ENCODE measurements around the gene REPS1. TPM values are rescaled to one million over a fixed set of nuclear protein-coding genes. Genes with fewer than 3 reads are reported as not detected.
"Not testable (repeated sequence)": the region's sequence is repeated elsewhere in the genome, so short reads cannot be mapped to it uniquely, and the experiment has no call there.

REPS1 gene
- polyA plus RNA-seq, 3 donors = 60.4 to 71.0 (median 68.5) TPM

DNA sequence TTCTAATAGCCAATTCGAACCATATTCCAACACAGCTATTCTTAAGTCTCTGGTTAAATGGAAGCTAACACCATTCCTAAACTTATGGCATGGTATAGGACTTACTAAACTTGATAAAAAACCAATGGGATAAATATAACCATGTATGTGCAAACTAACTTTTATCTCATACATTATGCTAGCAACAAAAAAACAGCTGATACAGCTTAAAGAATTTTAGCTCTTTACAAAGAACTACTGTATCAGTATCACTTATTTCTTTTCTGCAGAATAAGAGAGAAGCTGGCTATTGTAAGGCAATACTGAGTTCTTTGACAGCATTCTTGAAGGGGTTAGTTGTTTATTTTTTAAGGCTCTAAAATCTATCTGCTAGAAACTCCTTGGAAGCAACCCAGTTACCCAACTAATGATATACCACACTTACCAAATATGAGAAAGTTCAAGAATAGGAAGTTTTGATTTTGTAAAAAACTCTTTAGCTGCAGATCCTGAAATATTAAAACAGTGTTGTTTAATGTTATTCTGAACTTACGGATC is 44.9 kb downstream of the REPS1 start:
- DNase-seq = no peak

DNA sequence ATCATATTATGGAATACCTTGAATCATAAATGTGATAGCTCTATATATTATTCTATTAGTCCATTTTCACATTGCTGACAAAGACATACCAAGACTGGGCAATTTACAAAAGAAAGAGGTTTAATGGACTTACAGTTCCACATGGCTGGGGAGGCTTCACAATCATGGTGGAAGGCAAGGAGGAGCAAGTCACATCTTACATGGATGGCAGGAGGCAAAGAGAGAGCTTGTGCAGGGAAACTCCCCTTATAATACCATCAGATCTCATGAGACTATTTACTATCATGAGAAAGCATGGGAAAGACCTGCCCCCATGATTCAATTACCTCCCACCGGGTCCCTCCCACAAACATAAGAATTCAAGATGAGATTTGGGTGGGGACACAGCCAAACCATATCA is 51.2 kb downstream of the REPS1 start:
- DNase-seq = not testable (repeated sequence)

DNA sequence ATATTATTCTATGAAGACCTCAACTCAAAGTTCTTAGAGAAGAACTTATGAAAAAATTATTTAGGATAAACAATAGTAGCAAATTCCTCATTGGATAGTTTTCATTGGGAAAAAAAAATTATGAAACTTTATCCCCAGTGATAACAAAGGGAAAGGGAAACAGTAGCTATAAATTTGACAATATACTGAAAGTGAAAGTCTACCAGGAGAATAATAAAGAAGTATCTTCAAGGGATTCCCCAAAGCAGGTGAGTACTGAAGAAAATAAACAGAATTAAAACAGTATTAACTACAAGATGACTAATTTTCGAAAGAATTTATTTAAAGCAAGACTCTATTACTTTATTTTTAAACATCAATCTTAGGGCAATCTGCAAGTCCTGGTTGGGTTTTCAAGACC is 56.4 kb downstream of the REPS1 start:
- no peak for DNase-seq

DNA sequence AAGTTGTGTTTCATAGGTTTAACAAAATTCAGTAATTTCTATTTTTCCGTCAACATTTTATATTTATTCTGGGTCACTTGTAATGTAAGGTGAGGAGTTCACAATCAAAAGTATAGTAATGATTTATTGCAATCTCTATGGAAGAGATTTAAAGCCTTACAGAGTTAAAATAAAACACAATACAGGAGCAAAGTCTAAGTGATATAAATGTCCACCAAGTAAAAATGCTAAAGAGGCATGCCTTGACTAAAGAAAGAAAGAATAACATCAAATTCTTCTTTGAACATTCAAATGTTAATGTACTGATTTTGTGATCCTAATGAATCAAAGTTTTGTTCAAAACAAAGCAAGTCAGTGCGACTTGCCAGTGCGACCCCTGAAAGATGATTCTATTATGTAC is 61.5 kb downstream of the REPS1 start:
- DNase-seq = no peak

DNA sequence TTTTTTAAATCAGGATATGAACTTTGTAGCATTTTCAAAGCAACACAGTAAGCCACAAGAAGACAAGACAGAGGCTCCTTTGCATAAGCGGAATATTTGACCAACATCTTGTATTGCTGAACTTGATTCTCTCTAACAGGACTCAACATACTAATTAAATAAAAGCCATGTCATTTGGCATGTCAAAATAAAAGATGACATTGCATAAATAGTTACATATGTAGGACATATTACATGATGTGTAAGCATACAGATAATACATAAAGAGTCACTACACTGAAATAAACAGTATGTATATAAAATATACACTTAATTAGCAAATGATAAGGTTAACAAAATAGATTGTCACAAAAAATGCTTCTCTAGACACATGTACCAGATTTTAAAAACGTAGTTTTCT is 62.2 kb downstream of the REPS1 start:
- DNase-seq = no peak

DNA sequence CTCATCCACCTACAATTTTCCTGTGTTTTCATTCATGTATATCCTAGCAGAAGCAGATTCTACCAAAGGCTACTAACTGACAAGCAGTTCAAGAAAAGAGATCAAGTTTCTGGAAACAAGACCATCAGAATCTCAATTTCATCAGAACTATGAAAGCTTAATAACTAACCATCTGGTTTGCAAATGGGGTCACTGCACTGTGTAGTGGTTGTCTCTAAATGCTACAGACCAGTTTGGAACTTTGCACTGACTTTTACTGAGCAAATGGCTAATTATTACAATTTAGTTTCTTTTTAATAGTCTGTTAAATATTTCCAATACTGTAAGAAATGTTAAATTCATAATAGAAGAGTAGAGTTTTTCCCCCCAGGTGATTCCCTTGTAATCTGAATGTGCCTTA is 64.5 kb downstream of the REPS1 start:
- no peak for DNase-seq

DNA sequence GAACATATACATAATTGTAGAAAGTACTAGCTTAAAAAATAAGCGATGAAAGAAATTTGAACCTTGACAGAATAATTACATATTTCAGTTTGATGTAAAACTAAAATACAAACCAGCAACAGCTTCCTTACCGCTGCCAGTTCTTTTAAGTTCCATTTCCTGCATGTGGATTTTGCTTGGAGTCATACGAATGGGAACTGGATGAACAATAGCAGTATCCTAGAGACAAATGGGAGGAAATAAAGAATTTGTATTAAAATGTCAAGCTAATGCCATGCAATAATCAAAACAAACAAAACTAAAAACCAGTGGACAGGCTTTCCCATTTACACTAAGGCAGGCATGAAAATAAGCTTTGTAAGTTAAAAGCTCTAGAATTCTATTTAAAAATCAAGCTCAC is 67.1 kb downstream of the REPS1 start:
- DNase-seq = no peak

DNA sequence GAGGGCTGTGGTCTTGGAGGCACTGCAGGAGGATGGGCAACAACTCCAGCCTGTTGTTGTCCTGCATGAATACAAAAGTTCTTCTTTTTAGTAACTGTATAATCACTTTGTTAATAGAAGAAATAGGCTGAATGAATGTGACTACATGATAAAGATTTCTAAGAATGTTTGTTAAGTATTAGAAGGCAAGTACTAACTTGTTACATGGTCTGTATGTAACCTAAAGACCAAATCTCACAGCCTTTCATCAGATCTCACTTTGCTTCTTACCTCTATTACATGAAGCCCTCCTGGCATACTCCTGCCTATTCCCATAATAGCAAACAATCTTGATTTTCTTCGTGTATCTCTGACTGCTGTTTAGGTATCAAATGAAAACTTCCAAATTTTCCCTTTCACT is 73.4 kb downstream of the REPS1 start:
- DNase-seq = no peak

DNA sequence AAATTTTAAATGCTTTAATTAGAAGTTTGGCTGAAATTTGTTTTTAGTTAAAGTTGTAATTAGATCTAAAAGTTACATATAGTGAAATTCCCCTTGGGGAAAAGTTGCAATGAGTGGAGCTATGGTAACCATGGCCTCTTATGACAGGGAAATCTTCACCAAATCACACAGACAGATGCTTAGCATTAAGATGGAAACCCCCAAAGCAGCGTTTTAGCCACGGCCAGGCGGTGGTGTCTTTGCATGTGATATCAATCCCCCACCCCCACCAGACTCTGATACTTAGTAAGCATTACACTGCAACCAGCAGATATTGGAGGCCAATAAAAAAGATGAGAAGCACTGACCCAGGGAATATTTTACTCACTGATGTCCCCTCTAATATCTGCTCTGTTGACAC is 75.7 kb downstream of the REPS1 start:
- no peak for DNase-seq

DNA sequence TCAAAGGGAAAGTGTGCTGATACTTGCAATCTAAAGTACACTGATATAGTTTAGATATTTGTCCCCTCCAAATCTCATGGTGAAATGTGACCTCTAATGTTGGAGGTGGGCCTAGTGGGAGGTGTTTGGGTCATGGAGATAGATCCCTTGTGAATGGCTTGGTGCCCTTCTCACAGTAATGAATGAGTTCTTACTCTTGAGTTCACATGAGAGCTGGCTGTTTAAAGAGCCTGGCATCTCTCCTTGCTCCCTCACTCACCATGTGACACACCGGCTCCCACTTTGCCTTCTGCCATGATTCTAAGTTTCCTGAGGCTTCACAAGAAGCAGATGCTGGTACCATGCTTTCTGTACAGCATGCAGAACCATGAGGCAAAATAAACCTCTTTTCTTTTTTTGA is 78.1 kb downstream of the REPS1 start:
- no peak for DNase-seq

DNA sequence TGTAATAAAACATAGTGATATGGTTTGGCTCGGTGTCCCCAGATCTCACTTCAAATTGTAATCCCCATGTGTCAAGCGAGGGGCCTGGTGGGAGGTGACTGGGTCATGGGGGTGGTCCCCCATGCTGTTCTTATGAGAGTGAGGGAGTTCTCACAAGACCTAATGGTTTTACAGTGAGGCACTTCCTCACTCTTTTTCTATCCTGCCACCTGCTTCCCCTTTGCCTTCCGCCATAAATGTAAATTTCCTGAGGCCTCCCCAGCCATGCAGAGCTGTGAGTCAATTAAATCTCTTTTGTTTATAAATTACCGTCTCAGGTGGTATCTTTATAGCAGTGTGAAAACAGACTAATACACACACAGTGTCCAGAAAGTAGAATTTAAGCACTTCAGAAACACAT is 78.5 kb downstream of the REPS1 start:
- no peak for DNase-seq

DNA sequence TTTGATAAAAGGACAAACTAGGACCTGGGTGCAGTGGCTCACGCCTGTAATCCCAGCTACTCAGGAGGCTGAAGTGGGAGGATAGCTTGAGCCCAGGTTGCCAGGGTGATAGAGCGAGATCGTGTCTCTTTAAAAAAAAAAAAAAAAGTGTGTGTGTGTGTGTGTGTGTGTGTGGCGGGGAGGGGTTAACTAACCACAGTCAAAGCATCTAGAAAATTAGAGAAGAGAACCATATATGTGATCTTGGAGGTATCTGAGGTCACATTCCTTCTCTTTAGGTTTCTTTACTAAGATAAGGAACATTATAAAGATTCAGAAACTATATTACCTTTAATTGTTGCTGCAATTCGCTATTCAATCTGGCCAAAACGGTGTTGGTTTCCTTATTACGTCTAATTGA is 80.9 kb downstream of the REPS1 start:
- DNase-seq = no peak

DNA sequence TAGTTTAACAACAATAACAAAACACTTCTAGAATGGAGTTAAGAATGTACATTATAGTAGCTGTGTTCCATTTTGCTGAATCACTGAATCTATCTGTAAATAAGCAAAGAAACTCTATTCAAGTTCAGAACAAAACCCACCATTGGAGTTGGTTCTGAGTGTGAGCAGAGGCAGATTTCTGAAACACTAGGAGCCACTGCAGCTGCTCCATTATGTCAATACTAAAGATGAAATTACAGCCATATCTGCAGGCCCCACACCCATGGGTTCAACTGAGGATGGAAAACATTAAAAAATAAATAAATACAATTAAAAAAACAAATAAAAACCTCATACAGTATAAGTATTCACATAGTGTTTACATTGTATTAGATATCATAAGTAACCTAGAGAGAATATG is 91.0 kb downstream of the REPS1 start:
- no peak for DNase-seq

DNA sequence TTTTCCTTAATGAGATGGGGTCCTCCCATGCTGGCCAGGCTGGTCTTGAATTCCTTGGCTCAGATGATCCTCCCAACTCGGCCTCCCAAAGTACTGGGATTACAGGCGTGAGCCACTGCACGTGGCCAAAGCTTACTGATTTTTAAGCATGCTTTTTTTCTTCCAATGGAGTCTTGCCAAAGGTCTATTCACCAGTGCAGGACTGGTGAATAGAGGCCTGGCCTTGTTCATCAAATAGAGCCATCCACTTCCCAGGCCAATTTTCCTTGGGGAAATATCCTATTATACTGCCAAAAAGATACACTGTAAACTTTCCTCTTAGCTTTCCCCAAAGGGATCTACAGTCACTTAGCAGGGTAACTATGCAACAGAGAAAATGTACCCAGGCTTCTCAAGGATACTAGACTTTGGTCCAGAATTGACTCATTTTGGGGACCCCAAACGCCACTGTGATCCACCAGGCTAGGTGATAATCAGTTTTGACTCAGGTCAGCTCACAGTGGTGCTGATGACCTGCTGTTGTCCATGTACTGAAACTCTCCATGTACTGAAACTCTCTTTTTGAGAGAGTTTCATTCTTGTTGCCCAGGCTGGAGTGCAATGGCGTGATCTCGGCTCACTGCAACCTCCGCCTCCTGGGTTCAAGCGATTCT is 91.8 kb downstream of the REPS1 start:
- DNase-seq = no peak

DNA sequence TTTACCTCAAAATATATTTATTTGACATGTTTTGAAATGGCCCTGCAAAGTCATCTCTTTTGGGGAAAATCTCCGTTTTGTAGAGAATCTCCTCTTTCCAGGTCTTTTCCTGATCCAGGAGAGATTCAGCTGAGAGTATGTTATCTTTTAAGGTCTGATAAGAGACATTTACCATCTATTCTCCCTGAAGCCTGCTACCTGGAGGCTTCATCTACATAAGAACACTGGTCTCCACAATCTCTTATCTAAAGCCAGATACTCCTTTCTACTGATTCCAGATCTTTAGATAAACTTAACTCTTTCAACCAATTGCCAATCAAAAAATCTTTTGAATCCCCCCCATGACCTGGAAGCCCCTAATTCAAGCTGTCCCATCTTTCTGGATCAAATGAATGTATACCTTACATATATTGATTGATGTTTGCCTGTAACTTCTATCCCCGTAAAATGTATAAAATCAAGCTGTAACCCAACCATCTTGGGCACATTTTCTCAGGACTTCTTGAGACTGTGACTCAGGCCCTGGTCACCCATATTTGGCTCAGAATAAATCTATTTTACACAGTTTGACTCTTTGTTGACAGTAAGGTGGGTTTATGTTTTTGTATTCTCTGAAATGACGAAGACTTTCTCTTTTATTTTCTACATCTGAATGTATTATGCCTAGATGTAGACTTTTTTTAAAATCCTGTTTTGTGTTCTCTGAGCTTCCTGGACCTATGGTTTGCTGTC is 96.6 kb downstream of the REPS1 start:
- no peak for DNase-seq

DNA sequence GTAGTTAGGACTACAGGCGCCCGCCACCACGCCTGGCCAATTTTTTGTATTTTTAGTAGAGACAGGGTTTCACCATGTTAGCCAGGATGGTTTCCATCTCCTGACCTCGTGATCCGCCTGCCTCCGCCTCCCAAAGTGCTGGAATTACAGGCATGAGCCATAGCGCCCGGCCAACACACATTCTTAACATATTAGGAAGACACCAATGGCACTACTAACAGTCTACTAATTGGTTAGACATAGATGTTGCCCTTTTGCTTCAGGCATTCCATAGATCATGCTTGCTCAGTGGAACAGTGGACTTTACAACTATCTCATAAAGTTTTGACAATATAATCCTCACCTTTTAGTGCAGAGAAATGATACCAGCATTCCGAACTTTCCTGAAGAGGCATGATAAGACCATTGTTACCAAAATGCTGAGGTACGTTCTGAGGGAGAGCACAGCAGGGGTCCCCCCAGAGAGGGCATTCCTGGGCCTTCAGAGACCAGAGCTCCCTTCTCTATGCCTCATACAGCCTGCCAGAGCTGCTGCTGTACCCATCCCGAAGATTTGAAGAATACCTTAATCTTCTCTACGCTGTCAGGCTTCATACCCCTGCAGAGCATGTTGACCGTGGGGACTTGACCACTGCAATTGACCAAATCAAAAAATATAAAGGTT is 102.8 kb downstream of the REPS1 start:
- DNase-seq = no peak

DNA sequence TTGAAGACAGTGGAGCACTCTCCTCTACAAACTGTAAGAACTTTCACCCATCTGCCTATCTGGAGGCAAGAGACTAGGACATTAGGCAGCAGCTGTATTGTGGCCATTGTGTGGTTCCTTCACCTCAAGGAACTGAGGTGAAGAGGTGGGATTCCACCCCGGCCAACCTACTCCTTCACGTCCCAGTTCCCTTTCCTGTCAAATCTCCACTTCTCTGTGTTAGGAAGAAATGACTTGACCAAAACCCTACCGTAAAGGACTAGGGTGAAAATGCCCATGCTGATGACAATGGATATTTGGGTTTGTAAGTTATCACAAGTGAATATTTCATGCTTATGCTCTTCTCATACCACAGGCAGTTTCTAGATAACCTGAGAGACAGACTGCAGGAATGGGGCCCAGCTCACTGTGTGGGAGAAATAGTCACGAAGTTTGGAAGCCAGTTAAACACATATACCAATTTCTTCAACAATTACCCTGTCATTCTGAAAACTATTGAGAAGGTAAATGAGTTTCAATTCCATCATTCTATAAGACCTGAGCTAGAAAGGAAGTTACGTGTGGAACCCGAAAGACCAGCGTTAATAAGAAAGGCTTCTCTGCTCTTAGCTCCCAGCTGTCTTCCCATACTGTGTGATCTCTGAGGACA is 105.6 kb downstream of the REPS1 start:
- DNase-seq = no peak

DNA sequence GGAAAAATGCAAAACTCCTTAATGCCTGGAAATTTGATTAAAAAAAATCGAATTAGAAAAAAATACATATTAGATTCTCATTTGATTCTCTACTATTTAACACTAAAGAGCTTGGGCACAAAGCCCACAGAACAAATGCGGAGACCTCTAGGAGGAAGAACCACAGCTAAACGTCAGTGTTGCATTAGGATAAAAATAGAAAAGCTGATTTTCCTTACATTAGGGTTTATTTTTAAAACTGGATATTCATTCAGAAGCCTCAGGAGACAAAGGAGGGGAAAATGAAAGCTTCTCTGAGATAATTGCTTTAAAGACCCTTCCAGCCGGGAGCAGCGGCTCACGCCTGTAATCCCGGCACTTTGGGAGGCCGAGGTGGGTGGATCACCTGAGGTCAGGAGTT is 114.9 kb downstream of the REPS1 start:
- DNase-seq = no peak

DNA sequence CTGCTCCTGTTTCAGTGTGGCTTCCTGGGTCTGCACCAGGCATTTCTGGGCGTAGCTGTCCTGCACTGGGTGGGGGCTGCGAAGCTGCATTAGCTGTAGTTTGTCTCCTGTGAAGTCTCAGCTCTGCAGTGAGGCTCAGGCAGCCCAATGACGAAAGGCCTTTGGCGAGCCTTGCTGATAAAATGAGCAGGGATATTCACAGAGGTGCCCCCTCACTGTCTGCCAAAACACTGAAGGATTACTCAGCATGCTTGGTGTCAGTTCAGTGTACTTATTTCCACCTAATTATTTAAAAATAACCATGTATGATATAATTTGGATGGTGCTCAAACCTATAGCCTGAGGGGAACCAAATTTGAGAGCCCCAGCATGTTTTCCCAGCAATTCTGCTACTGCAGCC is 118.7 kb downstream of the REPS1 start:
- no peak for DNase-seq

DNA sequence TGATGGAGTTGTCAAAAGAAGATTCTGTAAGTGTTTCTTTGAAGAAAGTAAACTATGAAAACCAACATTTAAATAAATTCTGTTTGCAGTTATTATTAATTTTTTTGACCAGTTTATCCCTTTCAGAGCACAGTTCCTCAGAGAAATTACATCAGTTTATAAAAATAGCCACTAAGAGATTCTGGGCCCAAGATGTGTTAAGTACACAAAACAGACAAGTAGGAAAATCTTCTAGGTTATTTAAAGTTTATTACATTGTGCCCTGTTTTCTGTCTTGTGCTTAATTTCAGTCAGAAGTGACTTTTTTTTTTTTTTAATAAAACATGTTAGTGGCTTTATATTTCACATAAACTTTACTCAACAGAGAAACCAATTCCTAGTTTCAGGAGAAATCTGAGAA is 119.9 kb downstream of the REPS1 start:
- no peak for DNase-seq

DNA sequence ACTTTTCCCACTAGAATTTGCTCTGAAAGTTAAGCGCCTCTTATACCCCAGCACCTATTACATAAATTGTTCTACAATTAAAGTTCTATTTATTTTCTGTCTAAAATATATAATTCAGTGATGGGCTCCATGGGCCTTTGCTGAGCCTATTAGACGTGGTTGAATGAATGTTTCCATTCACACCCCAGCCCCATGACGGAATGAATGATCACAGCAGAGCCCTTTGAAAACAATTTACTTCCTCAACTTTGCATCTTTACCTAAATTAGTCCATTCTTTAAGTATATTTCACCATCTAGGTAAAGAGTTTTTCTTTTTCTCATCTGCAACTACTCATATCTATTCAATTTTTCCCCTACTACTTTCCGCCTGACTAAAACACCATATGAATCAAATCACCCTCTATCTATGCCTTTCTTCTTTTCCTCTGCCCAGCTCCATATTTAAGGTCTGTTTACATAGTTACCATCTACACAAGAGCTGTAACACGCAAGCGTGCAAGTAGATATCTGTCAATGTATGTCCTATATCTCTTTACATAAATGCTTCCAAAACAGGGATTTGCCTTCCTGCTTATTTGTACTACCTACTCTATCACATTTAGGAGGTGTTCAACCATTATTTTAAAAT is 122.5 kb downstream of the REPS1 start:
- no peak for DNase-seq

DNA sequence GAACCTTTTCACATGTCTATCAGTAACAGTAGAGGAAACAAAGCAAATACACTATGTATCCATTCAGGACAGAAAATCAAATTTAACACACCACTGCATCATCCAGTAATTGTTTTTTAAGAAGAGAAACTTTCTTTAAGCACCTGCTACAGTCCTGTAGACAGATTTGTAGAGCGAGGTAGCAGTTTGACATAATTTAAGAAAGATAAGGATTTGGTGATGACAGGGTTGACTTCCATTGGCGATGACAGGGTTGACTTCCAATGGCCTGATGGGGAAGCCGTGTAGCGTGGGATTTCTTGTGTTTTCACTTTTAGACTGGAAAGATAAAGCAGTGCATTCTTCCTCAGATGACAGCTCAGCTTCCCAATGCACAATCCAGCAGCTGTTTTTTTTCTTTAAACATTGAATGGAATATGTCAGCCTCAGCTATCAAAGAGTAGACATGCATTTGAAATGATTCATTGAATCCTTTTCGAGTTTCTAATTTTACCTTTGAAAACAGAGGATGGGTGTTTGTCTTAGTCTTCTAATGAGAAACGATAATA is 123.6 kb downstream of the REPS1 start:
- no peak for DNase-seq
